ENCODE data around the gene OLFML2A. TPM values are rescaled to one million over a fixed set of nuclear protein-coding genes. Genes with fewer than 3 reads are reported as not detected.

OLFML2A gene
- total RNA-seq, 1 experiment from 2014 or later, result 5.8 TPM

DNA sequence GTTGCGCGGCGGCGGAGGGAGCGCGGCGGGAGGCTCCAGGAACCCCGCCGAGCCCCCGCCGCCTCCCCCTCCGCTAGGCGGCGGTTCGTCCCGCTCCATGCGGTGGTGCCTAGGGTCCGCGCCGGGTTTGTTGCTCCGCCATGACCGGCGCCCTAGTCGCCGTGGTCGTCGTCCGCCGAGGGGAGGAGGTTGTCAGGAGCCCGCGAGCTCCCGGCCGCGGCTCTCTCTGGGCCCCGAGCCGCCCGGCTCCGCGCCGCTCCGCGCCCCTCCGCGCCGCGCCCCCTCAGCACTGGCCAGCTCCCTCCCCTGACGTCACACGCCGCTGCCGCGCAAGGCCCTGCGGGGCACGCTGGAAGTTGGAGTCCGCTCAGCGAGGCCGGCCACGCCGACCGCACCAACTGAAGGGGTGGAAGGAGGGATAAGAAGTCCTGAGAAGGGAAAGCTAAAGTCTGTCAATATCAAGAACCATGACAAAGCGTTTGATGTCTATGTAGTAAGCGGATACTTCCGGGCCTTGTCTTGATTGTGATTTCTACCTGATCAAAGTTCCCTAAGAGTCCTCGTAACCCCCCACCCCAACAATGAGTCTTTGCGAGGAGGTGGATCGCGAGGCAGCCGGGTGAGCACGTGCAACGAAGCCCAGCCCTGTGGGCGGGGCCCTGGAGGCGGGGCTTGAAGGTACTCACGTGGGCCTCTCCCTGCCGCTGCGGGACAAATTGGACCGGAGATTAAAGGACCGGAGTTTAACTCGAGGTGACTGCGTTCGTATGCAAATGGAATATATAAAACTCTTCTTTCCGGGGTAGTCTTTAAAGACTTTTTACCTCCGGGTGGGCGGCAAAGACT, 5.7 kb upstream of the OLFML2A start, which contains the start of gene NR6A1:
NR6A1 (minus strand) TSS at position 291 of the 846 bp plus-strand sequence.
- Histone ChIP-seq H3K4ac (ENCODE audit: low read depth, low read length) (no peak within 1 kb of the TSS), H2BK120ac (ENCODE audit: low read depth, low read length, poor library complexity, severe bottlenecking) (no peak within 1 kb of the TSS), H2BK20ac (ENCODE audit: low read depth, low read length, poor library complexity, severe bottlenecking) (no peak within 1 kb of the TSS), H3K23ac (ENCODE audit: insufficient read length, low read depth, low read length) (no peak within 1 kb of the TSS), H3K27me3 (ENCODE audit: insufficient read depth, low read length) (no peaks in the 10 kb centered on the region), H4K20me1 (ENCODE audit: control insufficient read depth, insufficient read depth, insufficient read length) (no peaks in the 10 kb centered on the region), H3K4me1 (ENCODE audit: insufficient read depth, low read length) (peaks cover 3% of the 10 kb centered on the region; the same call in 1 of the 2 replicates), H4K8ac (replicated peaks; ENCODE audit: insufficient read length, low read depth, low read length) (no peak within 1 kb of the TSS), H2BK5ac (ENCODE audit: insufficient read length, low read length) (no peak within 1 kb of the TSS), H3K56ac (ENCODE audit: insufficient read length, low read depth, low read length) (no peak within 1 kb of the TSS), H3K4me2 (ENCODE audit: insufficient read depth, insufficient read length, low read length) (peak within 1 kb of the TSS; percentile 83), H4K5ac (ENCODE audit: insufficient read length, low read depth, low read length) (no peak within 1 kb of the TSS), H3K79me1 (ENCODE audit: insufficient read depth, low read depth, low read length, poor library complexity, severe bottlenecking) (no peaks in the 10 kb centered on the region), H2BK12ac (ENCODE audit: insufficient read length, low read depth, low read length) (no peak within 1 kb of the TSS), H3K79me2 (ENCODE audit: insufficient read depth, low read length) (peaks cover 12% of the 10 kb centered on the region; the same call in 1 of the 2 replicates), H3K27ac (ENCODE audit: insufficient read length, low read depth, low read length) (peak within 1 kb of the TSS; percentile 6), H2AFZ (ENCODE audit: low read length) (peak within 1 kb of the TSS; percentile 48), H3T11ph (ENCODE audit: low read length) (no peak within 1 kb of the TSS), H3K9ac (ENCODE audit: extremely low read depth, insufficient read length, low read length) (peak within 1 kb of the TSS; percentile 83), H3K14ac (ENCODE audit: insufficient read depth, low read length) (peak within 1 kb of the TSS; percentile 87; the same call in 1 of the 2 replicates), H4K91ac (ENCODE audit: insufficient read length, low read depth, low read length) (no peak within 1 kb of the TSS), H3K18ac (ENCODE audit: insufficient read length, low read depth, low read length) (peak within 1 kb of the TSS; percentile 94), H3K23me2 (ENCODE audit: insufficient read length, low read depth, low read length, poor library complexity, severe bottlenecking) (peaks cover 12% of the 10 kb centered on the region), H3K9me3 (ENCODE audit: control insufficient read depth, low read depth, low read length) (no peaks in the 10 kb centered on the region), H2AK5ac (ENCODE audit: insufficient read length, low read length) (no peak within 1 kb of the TSS), H2BK15ac (ENCODE audit: low read depth, low read length) (no peak within 1 kb of the TSS)
- H3K9me3 Mint-ChIP-seq, result no peaks in the 10 kb centered on the region
- no peaks in the 10 kb centered on the region; a peak in 1 of 7 replicates for H3K36me3 Mint-ChIP-seq (ENCODE audit: insufficient read depth in 1 of 3, low read depth in 3 of 3)
- H3K4me3 Mint-ChIP-seq, result peak within 1 kb of the TSS; percentile 85 to 99
- H3K27ac Mint-ChIP-seq, result peak within 1 kb of the TSS; percentile 100
- peaks cover 53% of the 10 kb centered on the region for H3K27me3 Mint-ChIP-seq (ENCODE audit: low read depth)
- peaks cover 44% of the 10 kb centered on the region in 2 experiments for H3K4me1 Mint-ChIP-seq
- TF ChIP-seq, protein P1, sequence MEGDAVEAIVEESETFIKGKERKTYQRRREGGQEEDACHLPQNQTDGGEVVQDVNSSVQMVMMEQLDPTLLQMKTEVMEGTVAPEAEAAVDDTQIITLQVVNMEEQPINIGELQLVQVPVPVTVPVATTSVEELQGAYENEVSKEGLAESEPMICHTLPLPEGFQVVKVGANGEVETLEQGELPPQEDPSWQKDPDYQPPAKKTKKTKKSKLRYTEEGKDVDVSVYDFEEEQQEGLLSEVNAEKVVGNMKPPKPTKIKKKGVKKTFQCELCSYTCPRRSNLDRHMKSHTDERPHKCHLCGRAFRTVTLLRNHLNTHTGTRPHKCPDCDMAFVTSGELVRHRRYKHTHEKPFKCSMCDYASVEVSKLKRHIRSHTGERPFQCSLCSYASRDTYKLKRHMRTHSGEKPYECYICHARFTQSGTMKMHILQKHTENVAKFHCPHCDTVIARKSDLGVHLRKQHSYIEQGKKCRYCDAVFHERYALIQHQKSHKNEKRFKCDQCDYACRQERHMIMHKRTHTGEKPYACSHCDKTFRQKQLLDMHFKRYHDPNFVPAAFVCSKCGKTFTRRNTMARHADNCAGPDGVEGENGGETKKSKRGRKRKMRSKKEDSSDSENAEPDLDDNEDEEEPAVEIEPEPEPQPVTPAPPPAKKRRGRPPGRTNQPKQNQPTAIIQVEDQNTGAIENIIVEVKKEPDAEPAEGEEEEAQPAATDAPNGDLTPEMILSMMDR (conservative IDR thresholded peaks at IDR 0.05), result peak; percentile 39; the same call in 2 of the 3 replicates
- no CpG with 5 or more reads among the region's 82 CpGs for WGBS (ENCODE audit: extremely low coverage, insufficient read length, low lambda C conversion rate)
- peak; percentile 96 for DNase-seq
